ENCODE data around the gene IL37. TPM values are rescaled to one million over a fixed set of nuclear protein-coding genes. Genes with fewer than 3 reads are reported as not detected.

Gene IL37, protein sequence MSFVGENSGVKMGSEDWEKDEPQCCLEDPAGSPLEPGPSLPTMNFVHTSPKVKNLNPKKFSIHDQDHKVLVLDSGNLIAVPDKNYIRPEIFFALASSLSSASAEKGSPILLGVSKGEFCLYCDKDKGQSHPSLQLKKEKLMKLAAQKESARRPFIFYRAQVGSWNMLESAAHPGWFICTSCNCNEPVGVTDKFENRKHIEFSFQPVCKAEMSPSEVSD
- total RNA-seq (2021): 1.0 and 1.7 TPM in 2 replicates
- percentile 34 among the genes with signal in this experiment for Bru-seq, nascent RNA
- percentile 47 among the genes with signal in this experiment for BruChase-seq, experiment 1, labeled RNA remaining after a 2-hour chase
- percentile 39 among the genes with signal in this experiment for BruChase-seq, experiment 2, labeled RNA remaining after a 6-hour chase
- long read RNA-seq: 0 reads

DNA sequence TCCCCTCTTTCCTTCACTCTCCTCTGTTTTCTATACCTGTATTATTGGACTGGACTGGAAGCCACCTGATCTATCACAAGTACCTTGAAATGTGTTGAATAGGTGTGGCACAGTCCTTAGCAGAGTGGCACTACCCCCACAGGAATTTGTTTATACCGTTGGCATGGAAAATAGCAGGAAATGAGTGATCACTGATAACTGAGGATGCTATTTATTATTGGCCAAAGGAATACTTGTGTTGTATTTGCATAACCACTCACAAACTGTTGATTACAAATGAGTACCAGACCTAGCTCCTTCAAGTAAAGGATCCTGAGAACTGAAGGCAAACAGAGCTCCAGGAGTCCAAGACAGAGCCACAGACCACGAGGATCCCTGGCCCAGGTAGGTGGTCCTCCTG lies at the start of gene IL37:
Gene IL37, plus strand, starts transcription at position 301 of the 400 bp plus-strand sequence. CDS start 1,848 bp downstream, outside the sequence.
- Histone ChIP-seq H3K27ac (no peak within 1 kb of the TSS), H2AFZ (no peak within 1 kb of the TSS), H3K27me3 (ENCODE audit: insufficient read depth, low read depth) (no peaks in the 10 kb centered on the region), H3F3A (ENCODE audit: insufficient read depth, low read depth) (no peaks in the 10 kb centered on the region), H3K9me2 (ENCODE audit: insufficient read depth) (0 out of 2 replicates have a peak, but pooled peaks cover 3% of the 10 kb centered on the region), H3K4me3 (no peak within 1 kb of the TSS), H3K79me2 (ENCODE audit: low read depth) (no peaks in the 10 kb centered on the region), H3K4me2 (no peak within 1 kb of the TSS), H3K9me3 (ENCODE audit: insufficient read depth, low read depth) (no peaks in the 10 kb centered on the region), H3K4me1 (replicated peaks; ENCODE audit: insufficient read depth) (peaks cover 15% of the 10 kb centered on the region), H4K20me1 (ENCODE audit: insufficient read depth) (no peaks in the 10 kb centered on the region), H3K36me3 (ENCODE audit: low read depth) (no peaks in the 10 kb centered on the region)
- ChIA-PET CTCF (no interaction called here), POLR2A (ENCODE audit: unreplicated experiment) (no interaction called here)
- intact Hi-C loops (cut with micrococcal nuclease; ENCODE audit: unreplicated experiment): no loop called here
- no peak for DNase-seq
- no TSS peak for BruUV-seq (replicated peaks)
- TF ChIP-seq, protein P1, sequence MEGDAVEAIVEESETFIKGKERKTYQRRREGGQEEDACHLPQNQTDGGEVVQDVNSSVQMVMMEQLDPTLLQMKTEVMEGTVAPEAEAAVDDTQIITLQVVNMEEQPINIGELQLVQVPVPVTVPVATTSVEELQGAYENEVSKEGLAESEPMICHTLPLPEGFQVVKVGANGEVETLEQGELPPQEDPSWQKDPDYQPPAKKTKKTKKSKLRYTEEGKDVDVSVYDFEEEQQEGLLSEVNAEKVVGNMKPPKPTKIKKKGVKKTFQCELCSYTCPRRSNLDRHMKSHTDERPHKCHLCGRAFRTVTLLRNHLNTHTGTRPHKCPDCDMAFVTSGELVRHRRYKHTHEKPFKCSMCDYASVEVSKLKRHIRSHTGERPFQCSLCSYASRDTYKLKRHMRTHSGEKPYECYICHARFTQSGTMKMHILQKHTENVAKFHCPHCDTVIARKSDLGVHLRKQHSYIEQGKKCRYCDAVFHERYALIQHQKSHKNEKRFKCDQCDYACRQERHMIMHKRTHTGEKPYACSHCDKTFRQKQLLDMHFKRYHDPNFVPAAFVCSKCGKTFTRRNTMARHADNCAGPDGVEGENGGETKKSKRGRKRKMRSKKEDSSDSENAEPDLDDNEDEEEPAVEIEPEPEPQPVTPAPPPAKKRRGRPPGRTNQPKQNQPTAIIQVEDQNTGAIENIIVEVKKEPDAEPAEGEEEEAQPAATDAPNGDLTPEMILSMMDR (conservative IDR thresholded peaks at IDR 0.05): no peak
- no peak for TF ChIP-seq EZH2 (IDR thresholded peaks at IDR 0.05; ENCODE audit: low read depth)

DNA sequence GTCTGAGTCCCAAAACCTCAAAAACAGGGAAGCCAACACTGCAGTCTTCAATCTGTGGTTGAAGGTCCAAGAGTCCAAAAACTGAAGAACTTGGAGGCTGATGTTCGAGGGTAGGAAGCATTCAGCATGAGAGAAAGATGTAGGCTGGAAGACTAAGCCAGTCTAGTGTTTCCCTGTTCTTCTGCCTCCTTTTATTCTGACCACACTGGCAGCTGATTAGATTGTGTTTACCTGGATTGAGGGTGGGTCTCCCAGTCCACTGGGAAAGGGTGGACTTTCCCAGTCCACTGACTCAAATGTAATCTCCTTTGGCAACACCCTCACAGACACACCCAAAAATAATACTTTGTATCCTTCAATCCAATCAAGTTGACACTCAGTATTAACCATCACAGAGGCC lies 46.9 kb upstream of the IL37 start:
- H3K9me3 ChIP-seq (ENCODE audit: insufficient read depth, low read depth): peaks cover 27% of the 10 kb centered on the region
- H3K4me2 ChIP-seq: no peak overlapping the region
- H3K9me2 ChIP-seq (ENCODE audit: insufficient read depth): no peaks in the 10 kb centered on the region
- H4K20me1 ChIP-seq (ENCODE audit: insufficient read depth): no peaks in the 10 kb centered on the region
- no peak for DNase-seq
- H3K4me3 ChIP-seq: no peak overlapping the region
- CTCF ChIA-PET: no interaction called here
- intact Hi-C loops (cut with micrococcal nuclease; ENCODE audit: unreplicated experiment): no loop called here
- peaks cover 18% of the 10 kb centered on the region for H3K4me1 ChIP-seq (replicated peaks; ENCODE audit: insufficient read depth)
- no peak overlapping the region for H2AFZ ChIP-seq
- H3K79me2 ChIP-seq (ENCODE audit: low read depth): no peaks in the 10 kb centered on the region
- no TSS peak for BruUV-seq (replicated peaks)
- H3K27me3 ChIP-seq (ENCODE audit: insufficient read depth, low read depth): no peaks in the 10 kb centered on the region
- no peak overlapping the region for H3K27ac ChIP-seq
- H3K36me3 ChIP-seq (ENCODE audit: low read depth): no peaks in the 10 kb centered on the region
- H3F3A ChIP-seq (ENCODE audit: insufficient read depth, low read depth): peaks cover 14% of the 10 kb centered on the region
- TF ChIP-seq, protein P1 (conservative IDR thresholded peaks at IDR 0.05): no peak
- no peak for TF ChIP-seq EZH2 (IDR thresholded peaks at IDR 0.05; ENCODE audit: low read depth)
- POLR2A ChIA-PET (ENCODE audit: unreplicated experiment): no interaction called here

DNA sequence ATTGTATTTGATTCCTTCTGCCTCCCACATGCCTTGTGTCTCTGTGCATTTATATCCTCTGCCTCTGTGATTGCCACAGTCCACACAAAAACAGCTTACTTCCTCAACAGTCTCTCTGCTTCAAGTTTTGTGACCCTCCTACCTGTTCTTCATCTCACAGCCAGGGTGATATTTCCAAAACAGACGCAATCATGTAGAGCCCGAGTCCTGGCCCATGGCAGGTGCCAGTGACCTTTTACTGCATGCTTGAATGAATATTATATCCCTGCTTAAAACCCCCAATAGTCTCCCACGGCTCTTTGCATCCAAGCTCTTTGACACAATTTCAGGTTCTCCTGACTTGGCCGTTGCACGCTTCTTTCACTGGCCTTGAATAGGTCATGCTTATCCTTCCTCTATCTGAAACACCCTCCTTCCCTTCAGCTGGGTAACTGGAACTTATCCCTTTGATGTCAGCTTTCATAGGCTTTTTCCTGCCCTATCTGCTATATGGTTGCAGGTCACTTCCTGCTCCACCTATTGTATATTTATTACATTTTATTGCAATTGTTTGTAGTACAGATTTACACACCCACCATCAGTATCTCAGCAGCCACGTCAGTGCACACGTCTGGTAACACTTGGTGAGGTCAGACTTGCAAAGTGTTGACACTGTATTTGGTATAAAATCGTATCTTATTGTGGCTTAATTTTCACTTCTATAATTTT lies 44.7 kb upstream of the IL37 start:
- no peaks in the 10 kb centered on the region for H3K27me3 ChIP-seq (ENCODE audit: insufficient read depth, low read depth)
- no peaks in the 10 kb centered on the region for H4K20me1 ChIP-seq (ENCODE audit: insufficient read depth)
- H3K4me3 ChIP-seq: no peak overlapping the region
- ChIA-PET CTCF (no interaction called here), POLR2A (ENCODE audit: unreplicated experiment) (no interaction called here)
- DNase-seq: no peak
- H3K79me2 ChIP-seq (ENCODE audit: low read depth): no peaks in the 10 kb centered on the region
- intact Hi-C loops (cut with micrococcal nuclease; ENCODE audit: unreplicated experiment): loop anchor here (5.0 kb wide), 2 partner anchors 71 to 104 kb away; partner anchors contain the start of gene CKAP2L
- H3K4me1 ChIP-seq (replicated peaks; ENCODE audit: insufficient read depth): peaks cover 34% of the 10 kb centered on the region
- H3K9me2 ChIP-seq (ENCODE audit: insufficient read depth): no peaks in the 10 kb centered on the region
- TF ChIP-seq, protein P1 (conservative IDR thresholded peaks at IDR 0.05): no peak
- no peak for TF ChIP-seq EZH2 (IDR thresholded peaks at IDR 0.05; ENCODE audit: low read depth)
- H3K4me2 ChIP-seq: no peak overlapping the region
- peaks cover 7% of the 10 kb centered on the region; the same call in 1 of the 2 replicates for H3K9me3 ChIP-seq (ENCODE audit: insufficient read depth, low read depth)
- H3K36me3 ChIP-seq (ENCODE audit: low read depth): no peaks in the 10 kb centered on the region
- no TSS peak for BruUV-seq (replicated peaks)
- no peak overlapping the region for H3K27ac ChIP-seq
- no peak overlapping the region for H2AFZ ChIP-seq
- H3F3A ChIP-seq (ENCODE audit: insufficient read depth, low read depth): peaks cover 28% of the 10 kb centered on the region
